Upper lobe of right lung (tissue), 1 donor: Measurements from ENCODE around the gene ARHGAP44. TPM values are rescaled to one million over a fixed set of nuclear protein-coding genes. Genes with fewer than 3 reads are reported as not detected.

Experiments used
- ATAC-seq: fragments of 200-7000 bp; cut with Tn5 transposase; one replicate; pipeline ENCODE4 v1.9.1; 2020; ENCODE audit warnings: mild to moderate bottlenecking, moderate library complexity
- DNase-seq: peaks from one replicate; pipeline ENCODE4 v3.0.0-alpha.2; 2020
- H3K27ac ChIP-seq: fragments of 200-600 bp; one replicate; pipeline ENCODE4 v1.8.0; 2022
- H3K27me3 ChIP-seq: fragments of 200-600 bp; one replicate; pipeline ENCODE4 v1.8.0; 2022; ENCODE audit warnings: mild to moderate bottlenecking
- H3K36me3 ChIP-seq: fragments of 200-600 bp; one replicate; pipeline ENCODE4 v1.8.0; 2022
- H3K4me1 ChIP-seq: fragments of 200-600 bp; one replicate; pipeline ENCODE4 v1.8.0; 2022
- H3K4me3 ChIP-seq: fragments of 200-600 bp; one replicate; pipeline ENCODE4 v1.8.0; 2022; ENCODE audit warnings: mild to moderate bottlenecking
- H3K9me3 ChIP-seq: fragments of 200-600 bp; one replicate; pipeline ENCODE4 v1.8.0; 2022
- intact Hi-C: fragments of 100-400 bp; cut with DNase I; formaldehyde crosslinking; loops from one replicate; pipeline ENCODE4 v1.11.0; 2022
- total RNA-seq: library from RNA; stranded (reverse); fragmentation: NEBNext Ultra II Directional; extraction: Animal tissue kit (Norgen Biotek cat#: 25700); gene quantifications from one replicate; pipeline ENCODE4 v1.2.1, GENCODE V29; 2021
- TF ChIP-seq, protein P1 (sequence below): fragments of 200-600 bp; IDR thresholded peaks from one replicate; pipeline ENCODE4 v1.8.0; 2022; ENCODE audit warnings: antibody characterized with exemption
- donor health status: DM: no; HTN: yes; CAD: no; lungs with severe emphysema.

Gene ARHGAP44
- total RNA-seq, 1 donor from 2014 or later = 41.2 TPM

DNA sequence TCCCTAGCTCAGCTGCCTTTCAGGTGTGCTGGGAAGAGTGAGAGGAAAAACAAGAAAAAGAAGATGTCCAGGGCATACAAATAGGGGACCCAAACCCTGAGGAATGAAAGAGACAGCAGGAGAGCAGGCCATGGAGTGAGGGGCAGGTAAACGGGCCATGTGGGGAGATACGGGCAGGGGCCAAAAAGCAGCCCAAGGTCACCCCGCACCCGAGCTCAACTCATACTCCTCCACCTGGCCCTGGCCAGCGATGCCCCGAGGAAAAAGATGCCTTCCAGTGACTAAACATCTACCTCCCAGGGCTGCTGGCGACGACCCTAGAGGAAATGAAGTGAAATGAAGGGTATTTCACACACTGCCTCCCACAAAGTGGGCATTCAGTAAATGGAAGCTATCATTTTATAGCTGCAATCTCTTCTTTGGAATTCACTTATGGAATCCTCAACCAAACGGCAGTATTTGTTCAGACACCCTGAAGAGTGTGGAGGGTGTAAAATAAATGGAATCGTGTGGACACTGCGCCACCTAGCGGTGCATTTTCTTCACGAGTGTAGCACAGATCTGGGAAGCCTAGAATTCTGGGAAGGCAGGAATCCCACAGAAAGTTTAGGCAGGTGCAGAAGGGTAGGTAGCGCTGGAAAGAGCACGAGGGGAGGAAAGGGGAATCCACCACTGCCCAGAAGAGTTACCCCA is 213.6 kb downstream of the ARHGAP44 start:
- H3K36me3 ChIP-seq = peaks cover 99% of the 10 kb centered on the region
- H3K27ac ChIP-seq = no peak overlapping the region
- DNase-seq (peak; percentile 77), ATAC-seq (peak; percentile 85)
- TF ChIP-seq, protein P1, sequence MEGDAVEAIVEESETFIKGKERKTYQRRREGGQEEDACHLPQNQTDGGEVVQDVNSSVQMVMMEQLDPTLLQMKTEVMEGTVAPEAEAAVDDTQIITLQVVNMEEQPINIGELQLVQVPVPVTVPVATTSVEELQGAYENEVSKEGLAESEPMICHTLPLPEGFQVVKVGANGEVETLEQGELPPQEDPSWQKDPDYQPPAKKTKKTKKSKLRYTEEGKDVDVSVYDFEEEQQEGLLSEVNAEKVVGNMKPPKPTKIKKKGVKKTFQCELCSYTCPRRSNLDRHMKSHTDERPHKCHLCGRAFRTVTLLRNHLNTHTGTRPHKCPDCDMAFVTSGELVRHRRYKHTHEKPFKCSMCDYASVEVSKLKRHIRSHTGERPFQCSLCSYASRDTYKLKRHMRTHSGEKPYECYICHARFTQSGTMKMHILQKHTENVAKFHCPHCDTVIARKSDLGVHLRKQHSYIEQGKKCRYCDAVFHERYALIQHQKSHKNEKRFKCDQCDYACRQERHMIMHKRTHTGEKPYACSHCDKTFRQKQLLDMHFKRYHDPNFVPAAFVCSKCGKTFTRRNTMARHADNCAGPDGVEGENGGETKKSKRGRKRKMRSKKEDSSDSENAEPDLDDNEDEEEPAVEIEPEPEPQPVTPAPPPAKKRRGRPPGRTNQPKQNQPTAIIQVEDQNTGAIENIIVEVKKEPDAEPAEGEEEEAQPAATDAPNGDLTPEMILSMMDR = peak; percentile 84
- H3K27me3 ChIP-seq = no peaks in the 10 kb centered on the region
- H3K4me1 ChIP-seq = no peaks in the 10 kb centered on the region
- intact Hi-C loops = no loop called here
- H3K4me3 ChIP-seq = no peak overlapping the region
- H3K9me3 ChIP-seq = no peaks in the 10 kb centered on the region

DNA sequence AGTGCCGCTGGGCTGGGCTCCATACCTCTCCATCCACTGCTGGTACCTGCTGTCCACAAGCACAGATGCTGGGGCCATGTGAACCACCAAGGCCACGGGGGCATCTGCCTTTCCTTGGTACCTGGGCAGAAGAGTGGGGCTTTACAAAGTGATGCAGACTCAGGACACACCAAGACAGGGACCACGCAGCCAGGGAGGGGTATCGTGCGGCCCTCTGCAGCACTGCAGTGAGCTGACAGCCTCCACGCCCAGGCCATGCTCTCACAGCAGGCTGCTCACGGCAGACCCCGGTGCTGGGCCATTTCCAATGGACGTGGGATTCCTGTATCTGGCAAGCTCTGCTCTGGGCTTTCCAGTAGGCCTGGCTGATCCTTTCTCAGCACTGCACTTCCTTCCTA is 214.2 kb downstream of the ARHGAP44 start:
- Histone ChIP-seq H3K4me1 (no peaks in the 10 kb centered on the region), H3K36me3 (peaks cover 99% of the 10 kb centered on the region)
- ATAC-seq = peak; percentile 35

DNA sequence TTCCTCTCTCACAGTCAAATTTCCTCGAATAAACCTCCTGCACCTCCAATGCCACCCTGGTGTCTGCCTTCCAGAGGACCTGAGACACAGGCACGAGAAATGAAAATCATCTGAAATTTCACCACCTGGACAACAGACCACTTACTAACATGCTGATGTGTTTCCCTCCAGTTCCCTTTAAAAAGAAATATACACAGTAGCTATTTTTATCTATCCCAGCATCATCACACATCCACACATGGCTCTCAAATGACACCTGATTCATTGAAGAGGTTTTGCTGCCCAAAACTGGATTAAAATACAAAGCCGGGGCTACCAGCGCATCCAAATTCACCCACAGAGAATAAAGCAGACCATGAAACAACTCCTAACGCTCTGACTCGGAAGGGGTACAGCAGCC is 214.6 kb downstream of the ARHGAP44 start:
- ATAC-seq (no peak), DNase-seq (no peak)
- intact Hi-C loops = no loop called here
- Histone ChIP-seq H3K4me1 (no peaks in the 10 kb centered on the region), H3K27me3 (no peaks in the 10 kb centered on the region), H3K36me3 (peaks cover 99% of the 10 kb centered on the region), H3K9me3 (no peaks in the 10 kb centered on the region), H3K4me3 (no peak overlapping the region), H3K27ac (no peak overlapping the region)
- TF ChIP-seq, protein P1 = no peak

More for the DNA sequence above, 214.2 kb downstream of the ARHGAP44 start:
- no peak for DNase-seq
- no peaks in the 10 kb centered on the region for H3K9me3 ChIP-seq
- intact Hi-C loops = no loop called here
- H3K27ac ChIP-seq = no peak overlapping the region
- TF ChIP-seq, protein P1 = peak; percentile 3
- H3K27me3 ChIP-seq = no peaks in the 10 kb centered on the region
- no peak overlapping the region for H3K4me3 ChIP-seq

DNA sequence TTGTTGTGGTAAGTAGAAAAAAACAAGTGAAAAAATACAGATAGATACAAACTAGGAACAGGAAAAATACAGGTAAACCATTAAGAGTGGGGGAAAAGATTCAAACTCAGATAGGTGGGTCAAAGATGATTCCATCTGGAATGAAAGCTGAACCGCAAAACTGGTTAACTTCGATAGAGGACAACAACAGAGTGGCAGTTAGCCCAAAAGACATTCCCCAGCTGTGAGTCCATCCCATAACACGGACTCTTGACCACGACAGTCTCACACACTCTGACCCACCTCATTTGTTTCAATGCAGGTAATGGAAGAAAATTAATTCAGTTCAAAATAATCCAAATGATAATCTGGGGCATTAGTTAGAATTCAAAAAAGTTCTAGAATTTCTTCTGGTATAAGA is 215.0 kb downstream of the ARHGAP44 start:
- peaks cover 99% of the 10 kb centered on the region for H3K36me3 ChIP-seq
- no peak overlapping the region for H3K27ac ChIP-seq
- ATAC-seq = no peak
- no peaks in the 10 kb centered on the region for H3K27me3 ChIP-seq
- TF ChIP-seq, protein P1 = no peak
- no peak for DNase-seq
- H3K9me3 ChIP-seq = no peaks in the 10 kb centered on the region
- H3K4me1 ChIP-seq = no peaks in the 10 kb centered on the region
- intact Hi-C loops = no loop called here
- H3K4me3 ChIP-seq = no peak overlapping the region

DNA sequence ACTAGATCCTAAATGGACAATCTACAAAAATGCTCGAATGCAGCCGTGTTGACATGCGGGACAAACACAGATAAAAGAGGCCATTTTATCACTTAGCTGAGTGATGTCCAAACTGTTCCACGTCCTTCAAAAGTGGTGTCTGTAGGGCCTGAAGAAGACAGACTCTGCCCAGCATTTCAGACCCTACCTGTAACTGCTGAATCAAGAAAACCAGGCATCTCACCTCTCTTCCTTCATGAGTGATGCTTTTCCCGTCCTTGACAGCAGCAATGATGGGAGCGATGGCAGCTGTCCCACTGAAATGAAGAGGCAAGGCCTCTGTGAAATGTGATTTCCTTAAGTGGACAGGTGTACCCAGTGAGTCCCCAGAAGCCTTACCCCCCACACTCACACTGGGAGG is 216.2 kb downstream of the ARHGAP44 start:
- intact Hi-C loops = no loop called here

More for the DNA sequence above, 216.2 kb downstream of the ARHGAP44 start:
- H3K27me3 ChIP-seq = no peaks in the 10 kb centered on the region
- peaks cover 99% of the 10 kb centered on the region for H3K36me3 ChIP-seq
- no peak overlapping the region for H3K27ac ChIP-seq
- DNase-seq (no peak), ATAC-seq (no peak)
- no peaks in the 10 kb centered on the region for H3K9me3 ChIP-seq
- no peaks in the 10 kb centered on the region for H3K4me1 ChIP-seq
- TF ChIP-seq, protein P1 = no peak
- no peak overlapping the region for H3K4me3 ChIP-seq
